GM12865 (cell line): ENCODE results near the gene UQCR10.

Experiments used
- DNase-seq: peaks from one replicate; pipeline ENCODE4 v3.0.0; 2010; ENCODE audit warnings: low read depth
- H3K4me3 ChIP-seq: 2 replicates; pipeline ENCODE4 v1.5.1; 2011; ENCODE audit warnings: mild to moderate bottlenecking, low read depth, low read length, control low read depth
- TF ChIP-seq, protein P1 (sequence below): IDR thresholded peaks from 2 replicates; pipeline ENCODE4 v1.5.1; 2011; ENCODE audit warnings: low read length, control low read depth, low read depth, inconsistent platforms; ENCODE audit not compliant: insufficient read depth; ENCODE audit errors: missing control alignments

The UQCR10 gene

DNA sequence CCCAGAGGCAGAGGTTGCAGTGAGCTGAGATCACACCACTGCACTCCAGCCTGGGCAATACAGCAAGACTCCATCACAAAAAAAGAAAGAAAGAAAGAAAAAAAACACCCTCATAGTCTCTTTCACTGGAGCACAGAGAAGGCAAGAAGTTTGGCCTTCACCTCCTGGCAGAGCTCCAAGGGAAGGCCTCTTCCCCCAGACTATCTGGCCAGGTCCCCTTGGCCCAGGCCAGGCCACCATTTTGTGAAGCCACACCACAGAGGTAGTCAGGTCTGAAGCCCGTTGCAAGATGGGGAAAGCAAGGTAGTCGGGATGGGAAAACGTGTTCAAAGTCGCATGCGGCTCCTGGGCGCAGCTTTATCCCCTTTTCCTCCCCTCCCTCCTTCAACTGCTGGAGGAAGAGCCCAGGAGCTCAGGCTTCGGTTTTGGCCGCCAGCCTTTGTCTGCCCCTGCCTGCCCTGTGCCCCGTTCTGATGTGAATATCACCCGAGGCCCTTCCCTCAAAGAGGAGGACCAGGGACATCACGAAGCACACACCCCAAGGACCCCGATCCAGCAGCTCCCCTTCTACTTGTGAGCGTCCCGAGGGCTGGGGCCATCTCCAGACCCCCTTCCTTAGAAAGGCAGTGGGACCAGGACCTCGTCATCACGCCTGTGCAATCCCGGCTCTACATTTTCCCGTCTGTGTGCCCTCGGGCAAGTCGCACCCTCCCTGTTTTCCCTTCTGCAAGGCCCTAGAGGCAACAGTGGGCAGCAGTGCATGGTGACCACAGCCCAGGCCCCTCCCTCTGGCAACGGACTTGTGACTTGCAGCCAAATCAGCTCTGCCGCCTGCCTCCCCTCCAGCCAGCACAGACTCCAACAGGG, 29.7 kb upstream of the UQCR10 start:
- H3K4me3 ChIP-seq: no peak overlapping the region
- DNase-seq: no peak
- TF ChIP-seq, protein P1, sequence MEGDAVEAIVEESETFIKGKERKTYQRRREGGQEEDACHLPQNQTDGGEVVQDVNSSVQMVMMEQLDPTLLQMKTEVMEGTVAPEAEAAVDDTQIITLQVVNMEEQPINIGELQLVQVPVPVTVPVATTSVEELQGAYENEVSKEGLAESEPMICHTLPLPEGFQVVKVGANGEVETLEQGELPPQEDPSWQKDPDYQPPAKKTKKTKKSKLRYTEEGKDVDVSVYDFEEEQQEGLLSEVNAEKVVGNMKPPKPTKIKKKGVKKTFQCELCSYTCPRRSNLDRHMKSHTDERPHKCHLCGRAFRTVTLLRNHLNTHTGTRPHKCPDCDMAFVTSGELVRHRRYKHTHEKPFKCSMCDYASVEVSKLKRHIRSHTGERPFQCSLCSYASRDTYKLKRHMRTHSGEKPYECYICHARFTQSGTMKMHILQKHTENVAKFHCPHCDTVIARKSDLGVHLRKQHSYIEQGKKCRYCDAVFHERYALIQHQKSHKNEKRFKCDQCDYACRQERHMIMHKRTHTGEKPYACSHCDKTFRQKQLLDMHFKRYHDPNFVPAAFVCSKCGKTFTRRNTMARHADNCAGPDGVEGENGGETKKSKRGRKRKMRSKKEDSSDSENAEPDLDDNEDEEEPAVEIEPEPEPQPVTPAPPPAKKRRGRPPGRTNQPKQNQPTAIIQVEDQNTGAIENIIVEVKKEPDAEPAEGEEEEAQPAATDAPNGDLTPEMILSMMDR: no peak

DNA sequence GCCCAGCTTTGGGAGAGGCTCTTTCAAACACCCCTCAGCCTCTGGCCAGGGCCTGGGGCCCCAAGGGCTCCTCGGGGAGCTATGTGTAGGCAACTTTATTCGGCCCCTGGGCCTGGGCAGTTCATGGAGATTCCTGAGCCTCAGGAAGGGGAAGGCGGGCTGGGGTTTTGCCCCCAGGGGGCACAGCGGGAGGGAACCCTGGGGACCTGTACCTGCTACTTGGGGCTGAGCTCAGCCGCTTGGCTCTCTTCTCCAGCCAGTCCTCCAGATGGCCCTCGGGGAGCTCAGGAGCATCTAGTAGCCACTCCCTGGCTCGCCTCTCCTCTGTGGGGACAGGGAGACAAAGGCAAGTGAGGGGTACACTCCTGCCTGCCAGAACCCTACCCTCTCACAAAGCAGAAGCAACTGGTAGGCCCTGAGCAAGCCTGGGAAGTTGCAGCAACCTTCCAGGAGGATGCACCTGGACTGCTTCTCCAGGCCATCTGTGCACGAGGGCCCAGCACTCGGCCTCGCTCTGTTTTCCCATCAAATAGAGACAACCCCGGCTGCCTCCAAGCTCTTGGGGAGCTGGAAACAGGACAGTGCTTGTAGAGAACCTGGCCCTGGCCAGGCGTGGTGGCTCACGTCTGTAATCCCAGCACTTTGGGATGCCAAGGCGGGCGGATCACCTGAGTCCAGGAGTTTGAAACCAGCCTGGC, 28.9 kb upstream of the UQCR10 start:
- TF ChIP-seq, protein P1: no peak
- H3K4me3 ChIP-seq: no peak overlapping the region
- no peak for DNase-seq

DNA sequence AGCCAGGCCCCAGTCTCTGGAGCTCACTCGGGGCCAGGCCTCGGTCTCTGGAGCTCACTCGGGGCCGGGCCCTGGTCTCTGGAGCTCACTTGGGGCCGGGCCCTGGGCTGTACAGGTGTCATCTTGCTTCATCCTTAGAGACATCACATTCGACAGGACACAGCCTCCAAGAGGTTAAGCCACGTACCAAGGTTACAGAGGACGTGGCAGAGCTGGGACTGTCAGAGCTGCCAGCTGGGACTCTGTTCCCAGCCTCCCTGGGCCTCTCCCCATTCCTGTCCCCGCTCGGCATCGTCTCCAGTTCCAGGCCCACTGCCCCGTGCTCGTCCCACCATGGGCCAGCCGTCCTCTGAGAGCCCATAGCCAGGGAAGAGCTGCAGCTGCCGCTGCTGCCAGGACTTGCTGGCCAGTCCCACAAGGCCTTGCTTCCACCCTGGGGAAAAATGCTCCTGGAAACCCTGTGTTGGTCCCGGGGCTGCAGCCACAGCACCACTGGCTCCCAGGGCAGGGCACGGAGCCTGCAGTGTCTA, 27.8 kb upstream of the UQCR10 start:
- no peak for DNase-seq
- H3K4me3 ChIP-seq: no peak overlapping the region
- TF ChIP-seq, protein P1: no peak

DNA sequence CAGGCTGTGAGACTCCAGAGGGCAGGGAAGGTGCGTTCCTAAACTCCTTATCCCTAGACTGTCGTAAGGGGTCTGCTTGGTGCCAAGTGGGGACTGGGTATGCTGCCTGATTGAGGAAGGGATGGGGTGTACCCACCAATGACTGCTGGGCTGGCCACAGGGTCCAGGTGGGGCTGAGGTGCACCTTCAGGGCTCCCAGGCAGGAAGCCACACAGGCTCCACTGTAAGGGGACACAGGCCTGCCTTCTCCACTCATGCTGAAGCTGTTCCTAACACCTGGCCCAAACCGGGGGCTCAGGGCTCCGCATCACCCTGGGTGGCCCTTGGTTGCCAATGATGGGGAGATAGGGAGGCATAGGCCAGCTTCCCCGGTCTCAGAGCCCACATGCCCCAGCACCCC, 27.0 kb upstream of the UQCR10 start:
- no peak overlapping the region for H3K4me3 ChIP-seq
- TF ChIP-seq, protein P1: no peak
- no peak for DNase-seq

DNA sequence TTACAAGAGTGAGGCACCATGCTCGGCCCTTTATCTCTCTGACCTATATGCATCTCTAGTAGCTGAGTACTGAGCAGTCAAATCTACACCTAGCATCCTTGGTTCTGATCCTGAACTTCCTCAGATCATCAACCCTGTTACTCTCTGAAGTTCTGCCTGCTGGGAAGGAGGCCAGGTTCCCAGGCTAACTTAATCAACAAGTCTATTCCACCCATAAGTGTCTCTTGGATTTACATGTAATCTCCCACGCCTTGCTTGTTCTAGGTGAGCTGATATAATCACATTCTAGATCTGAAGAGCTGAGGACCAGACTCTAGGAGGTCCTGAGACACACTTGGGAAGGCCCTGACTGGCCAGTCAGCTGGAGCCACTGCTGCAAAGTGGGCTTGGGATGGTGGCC, 25.2 kb upstream of the UQCR10 start:
- DNase-seq: no peak
- H3K4me3 ChIP-seq: no peak overlapping the region
- TF ChIP-seq, protein P1: no peak

DNA sequence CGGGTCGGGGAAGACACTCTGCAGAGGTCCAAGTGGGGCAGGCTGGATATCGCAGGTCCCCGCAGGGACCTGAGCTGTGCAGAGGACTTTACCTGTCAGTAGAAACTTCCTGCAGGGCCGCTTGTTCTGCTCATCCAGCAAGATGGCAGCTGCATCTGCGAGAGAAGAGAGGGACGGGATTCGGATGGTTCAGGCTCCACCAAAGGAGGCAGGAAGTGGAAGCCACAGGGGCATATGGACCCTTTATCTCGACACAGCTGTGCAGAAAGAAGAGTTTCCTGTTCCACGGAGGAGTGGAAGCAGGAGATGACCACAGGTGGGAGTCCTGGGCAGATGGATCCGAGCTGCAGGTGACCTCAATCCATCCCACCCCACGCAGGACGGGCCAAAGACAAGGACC, 24.8 kb upstream of the UQCR10 start:
- DNase-seq: no peak
- H3K4me3 ChIP-seq: no peak overlapping the region
- TF ChIP-seq, protein P1: no peak
